GM12874 (cell line): ENCODE data around the gene MS4A4A.

Experiments
- CTCF ChIP-seq: IDR thresholded peaks from 2 replicates; pipeline ENCODE4 v1.5.1; 2011; ENCODE audit warnings: low read depth, mild to moderate bottlenecking, control low read depth, low read length, moderate library complexity; ENCODE audit not compliant: insufficient read depth

The MS4A4A gene

GRCh38 chr11:60307507-60308195 is 27.2 kb downstream of the MS4A4A start:
- no peak for TF ChIP-seq CTCF

- no peak for TF ChIP-seq CTCF
Measured at GRCh38 chr11:60310407-60310998, 30.0 kb downstream of the MS4A4A start.

- no peak for TF ChIP-seq CTCF
Measured at GRCh38 chr11:60314635-60315321, 34.3 kb downstream of the MS4A4A start.

GRCh38 chr11:60315871-60316270 is 35.4 kb downstream of the MS4A4A start:
- no peak for TF ChIP-seq CTCF

- TF ChIP-seq CTCF, result no peak
Measured at GRCh38 chr11:60316317-60316716, 35.9 kb downstream of the MS4A4A start.

GRCh38 chr11:60318726-60319125 is 38.3 kb downstream of the MS4A4A start:
- no peak for TF ChIP-seq CTCF

GRCh38 chr11:60321051-60321450 is 40.6 kb downstream of the MS4A4A start:
- TF ChIP-seq CTCF, result no peak
